Ecto neural progenitor cell (in vitro differentiated cells): ENCODE results near the gene CBX6.
"Not testable (repeated sequence)": the region's sequence is repeated elsewhere in the genome, so short reads cannot be mapped to it uniquely, and the experiment has no call there.

Experiments used
- DNase-seq: peaks from one replicate; pipeline ENCODE4 v3.0.0-alpha.2; 2018; ENCODE audit warnings: low spot score

Gene CBX6

DNA sequence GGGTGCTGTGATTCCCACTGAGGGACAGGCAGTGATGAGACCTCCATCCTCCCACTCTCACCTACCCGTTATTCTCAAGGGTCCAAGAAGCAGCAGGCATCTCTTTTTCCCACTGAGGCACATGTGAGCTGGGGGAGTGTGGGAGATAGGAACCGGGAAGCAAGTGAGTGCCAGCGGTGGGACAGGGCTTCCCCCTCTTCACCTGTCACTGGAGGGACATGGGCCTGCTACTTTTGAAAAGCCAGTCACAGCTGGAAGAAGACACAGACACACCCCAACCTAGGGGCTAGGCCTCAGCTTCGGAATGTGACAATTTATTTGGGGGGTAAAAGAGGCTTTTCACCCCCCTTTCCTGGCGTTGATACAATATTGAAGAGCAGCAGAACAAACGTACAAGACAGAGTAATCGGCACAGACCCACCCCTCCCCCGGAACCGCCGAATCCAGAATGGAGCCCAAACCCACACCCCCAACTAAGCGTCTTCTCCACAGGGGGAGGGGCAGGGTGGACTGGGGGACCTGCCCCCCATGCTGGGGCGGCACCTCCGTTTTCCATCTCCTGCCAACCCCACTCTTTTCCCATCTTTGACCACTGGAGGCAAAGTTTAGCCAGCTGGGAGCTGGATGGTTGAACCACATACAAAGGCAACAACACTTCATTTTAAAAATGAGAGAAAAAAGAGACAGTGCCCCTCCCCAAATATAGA lies 10.7 kb downstream of the CBX6 start:
- no peak for DNase-seq

GRCh38 chr22:38860283-38861169 lies 11.5 kb downstream of the CBX6 start:
- no peak for DNase-seq

- DNase-seq = no peak
Observed at GRCh38 chr22:38859581-38860282, 12.3 kb downstream of the CBX6 start.

DNA sequence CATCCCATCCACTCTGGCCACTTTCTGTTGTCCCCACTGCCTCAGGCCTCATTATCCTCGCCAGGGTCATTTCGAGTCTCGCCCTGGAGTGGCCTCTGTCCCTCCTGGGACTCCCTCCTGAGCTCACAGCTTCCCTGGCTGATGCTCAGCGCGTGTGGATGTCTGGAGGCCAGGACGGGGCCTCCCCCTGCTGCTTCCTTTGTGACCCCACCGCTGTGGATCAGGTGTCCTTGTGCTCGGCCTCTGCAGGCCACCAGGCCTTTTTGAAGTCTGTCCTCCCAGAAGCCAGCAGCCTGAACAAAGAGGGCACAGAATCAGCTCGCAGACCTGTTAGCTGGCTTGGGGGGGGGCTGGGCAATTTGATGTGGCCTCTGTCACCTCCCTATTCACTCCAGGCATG lies 13.5 kb downstream of the CBX6 start:
- DNase-seq = no peak

- DNase-seq = not testable (repeated sequence)
Observed at GRCh38 chr22:38854476-38854875, 17.5 kb downstream of the CBX6 start.

- not testable (repeated sequence) for DNase-seq
Observed at GRCh38 chr22:38853883-38854282, 18.1 kb downstream of the CBX6 start.

- no peak for DNase-seq
Observed at GRCh38 chr22:38853196-38853651, 18.8 kb downstream of the CBX6 start.

DNA sequence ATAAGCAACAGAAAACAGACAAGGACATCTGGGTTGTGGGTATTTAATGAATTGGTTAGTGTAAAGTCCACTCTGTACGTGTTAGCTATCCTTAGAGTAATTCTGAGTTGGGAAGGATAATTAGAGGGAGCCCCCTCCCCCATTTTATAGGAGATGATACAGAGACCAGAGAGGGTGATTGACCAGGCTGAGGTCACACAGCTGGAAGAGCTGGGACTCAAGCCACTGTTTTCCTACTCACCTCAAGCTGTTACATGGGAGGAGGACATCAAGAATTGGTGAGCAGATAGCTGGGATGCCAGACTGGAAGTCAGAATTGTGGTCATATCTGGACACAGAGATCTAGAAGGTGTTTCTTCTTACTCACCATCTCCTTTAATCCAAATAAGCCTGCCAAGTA lies 19.5 kb downstream of the CBX6 start:
- no peak for DNase-seq

- DNase-seq = no peak
Observed at GRCh38 chr22:38850941-38851849, 20.8 kb downstream of the CBX6 start.

DNA sequence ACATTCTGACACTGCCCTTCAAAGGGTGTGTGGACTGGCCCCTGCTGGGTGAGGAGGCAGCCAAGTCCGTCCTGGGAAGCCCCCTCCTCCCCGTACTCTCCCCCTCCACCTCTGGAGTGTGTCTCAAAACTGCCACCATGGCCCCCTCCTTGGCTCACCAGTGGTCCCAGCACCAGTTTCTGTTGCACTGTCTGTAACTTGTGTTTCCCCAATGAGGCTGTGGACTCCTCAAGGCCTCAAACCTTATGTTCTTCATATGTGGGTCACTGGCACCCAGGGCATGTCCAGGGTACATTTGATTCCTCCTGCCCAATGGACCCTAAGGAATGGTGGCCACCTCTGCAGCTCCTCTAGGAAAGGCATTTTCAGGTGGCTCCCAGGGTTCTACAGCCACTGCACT lies 21.6 kb downstream of the CBX6 start:
- DNase-seq = no peak

DNA sequence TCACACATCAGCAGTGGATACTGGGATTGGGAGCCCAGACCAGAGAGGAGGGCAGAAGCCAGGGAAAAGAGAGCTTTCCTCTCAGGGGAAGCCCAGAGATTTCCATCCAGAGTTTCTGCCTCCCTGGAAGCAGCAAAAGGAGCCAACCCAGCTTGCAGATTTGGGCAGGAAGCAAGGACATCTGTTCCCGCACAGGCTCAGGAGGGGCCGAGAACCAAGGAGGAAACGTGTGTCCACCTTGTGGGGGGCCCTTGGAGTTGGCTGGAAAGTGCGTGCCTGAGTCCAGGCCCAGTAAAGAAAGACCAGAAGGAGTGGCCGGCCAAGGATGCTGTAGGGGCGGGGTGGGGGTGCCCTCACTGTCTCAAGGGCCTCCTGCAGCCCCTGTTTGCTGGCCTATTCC lies 22.2 kb downstream of the CBX6 start:
- no peak for DNase-seq

DNA sequence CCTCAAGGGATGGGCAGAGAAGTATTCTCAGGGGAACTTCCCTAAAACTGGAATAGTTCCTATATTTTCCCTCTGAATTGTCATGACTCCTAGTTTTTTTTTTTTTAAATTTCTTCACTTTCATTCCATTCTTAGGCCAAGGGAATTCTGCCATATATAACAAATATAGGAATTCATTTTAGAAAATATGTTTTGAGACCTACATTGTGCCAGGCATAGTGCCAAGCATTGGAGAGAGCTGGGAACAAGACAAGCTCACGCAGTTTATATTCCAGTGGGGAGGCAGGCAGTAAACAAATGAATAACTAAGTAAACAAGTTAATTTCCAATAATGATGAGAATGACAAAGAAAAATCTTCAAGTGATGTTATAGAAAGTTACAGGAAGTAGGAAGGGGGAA lies 25.6 kb downstream of the CBX6 start:
- DNase-seq = no peak

- no peak for DNase-seq
Observed at GRCh38 chr22:38845004-38845740, 26.8 kb downstream of the CBX6 start.

- no peak for DNase-seq
Observed at GRCh38 chr22:38844315-38845003, 27.6 kb downstream of the CBX6 start.

GRCh38 chr22:38843657-38844314 lies 28.2 kb downstream of the CBX6 start, which contains the start of gene NPTXR:
Gene NPTXR (minus strand): TSS chr22:38844028.
- peak; percentile 80 for DNase-seq

DNA sequence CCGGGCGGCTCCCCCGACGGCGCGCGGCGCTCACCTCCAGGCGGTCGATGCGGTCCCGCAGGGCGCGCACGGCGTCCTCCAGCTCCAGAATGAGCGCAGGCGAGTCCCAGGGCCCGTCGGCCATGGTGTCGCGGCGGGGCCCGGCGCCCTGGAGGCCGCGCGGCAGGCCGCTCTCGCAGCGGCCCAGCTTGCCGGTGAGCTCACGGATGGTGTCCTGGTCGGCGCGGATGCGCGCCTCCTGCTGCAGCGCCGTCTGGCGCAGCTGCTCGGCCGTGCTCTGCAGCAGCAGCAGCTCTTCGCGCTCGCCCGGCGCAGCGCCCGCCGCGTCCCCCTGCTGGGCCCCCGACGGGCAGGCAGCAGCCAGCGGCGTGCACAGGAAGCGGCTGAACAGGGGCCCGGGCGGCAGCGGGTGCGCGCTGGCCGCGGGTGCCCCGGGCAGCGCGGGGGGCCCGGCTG lies 28.8 kb downstream of the CBX6 start:
- peak; percentile 75 for DNase-seq

DNA sequence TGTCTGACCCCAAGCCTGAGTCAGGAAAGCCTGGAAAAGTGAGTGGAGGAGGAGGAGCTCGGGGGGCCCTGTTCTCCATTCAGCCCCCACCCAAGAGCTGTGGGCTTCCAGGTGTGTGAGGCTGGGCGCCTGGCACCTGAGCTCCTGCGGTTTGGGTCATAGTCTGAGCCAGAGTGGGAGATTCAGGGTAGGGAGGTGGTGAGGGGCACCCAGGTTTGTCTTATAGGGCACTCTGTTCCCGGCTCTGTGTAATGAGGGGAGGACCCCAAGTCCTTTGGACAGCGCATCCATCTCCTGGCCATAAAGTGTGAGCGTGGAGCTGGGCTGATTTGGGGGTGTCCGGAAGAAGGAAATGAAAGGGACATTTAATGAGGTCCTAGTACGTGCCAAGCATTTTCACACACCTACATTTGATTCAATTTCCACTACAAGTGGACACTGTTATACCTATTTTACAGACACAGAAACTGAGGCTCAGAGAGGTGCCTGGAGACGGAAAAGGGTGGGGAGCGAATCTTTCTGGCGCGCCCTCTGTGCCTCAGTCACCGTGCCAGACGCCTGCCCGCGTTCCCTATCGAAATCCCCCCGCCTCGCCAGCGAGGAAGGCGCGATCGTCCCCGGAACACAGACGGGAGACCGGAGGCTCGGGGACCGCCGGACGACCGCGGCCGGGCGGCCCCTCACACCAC lies 29.4 kb downstream of the CBX6 start:
- no peak for DNase-seq

DNA sequence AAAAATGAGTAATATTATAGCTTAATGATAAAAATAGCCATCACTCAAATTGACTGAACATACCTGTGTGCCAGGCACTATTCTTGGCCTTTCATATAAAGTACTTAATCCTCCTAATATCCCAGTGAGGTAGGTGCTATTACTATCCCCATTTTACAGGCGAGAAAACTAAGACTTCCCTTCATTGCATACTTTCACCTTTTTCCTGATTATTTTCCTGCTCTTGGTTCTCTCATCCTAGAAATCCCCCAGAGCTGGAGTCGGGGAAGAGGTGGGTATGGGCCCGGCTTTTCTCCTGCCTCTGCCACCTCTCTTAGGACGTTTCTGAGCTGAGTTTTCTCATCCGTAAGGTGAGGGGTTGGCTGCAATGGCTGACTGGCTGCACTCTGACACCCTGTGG lies 30.4 kb downstream of the CBX6 start:
- no peak for DNase-seq

DNA sequence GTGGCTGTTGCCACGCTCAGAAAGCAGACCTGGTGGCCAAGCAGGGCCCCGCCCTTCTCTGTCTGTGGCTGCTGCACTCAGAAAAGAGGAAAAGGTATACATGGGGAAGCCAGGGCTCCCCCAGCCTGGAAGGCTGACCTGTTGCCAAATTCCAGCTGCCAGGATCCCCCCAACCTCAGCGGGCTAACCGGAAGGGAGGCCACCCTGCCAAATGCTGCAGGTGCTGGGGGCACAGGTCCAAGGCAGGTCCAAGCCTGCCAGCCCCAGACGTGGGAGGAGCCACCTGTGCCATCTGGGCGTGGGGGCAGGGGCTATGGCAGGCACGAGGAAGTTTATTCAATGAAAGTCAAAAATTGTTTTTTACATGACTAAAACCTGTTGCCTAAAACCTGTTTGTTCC lies 30.8 kb downstream of the CBX6 start:
- DNase-seq = no peak
